Lung (tissue), 16 donors: Measurements from ENCODE around the gene TPCN2. TPM values are rescaled to one million over a fixed set of nuclear protein-coding genes. Genes with fewer than 3 reads are reported as not detected.
"Not testable (repeated sequence)": the region's sequence is repeated elsewhere in the genome, so short reads cannot be mapped to it uniquely, and the experiment has no call there.

Experiments used
- ATAC-seq: fragments of 200-7000 bp; cut with Tn5 transposase; one replicate; pipeline ENCODE4 v1.9.1; 2020; ENCODE audit warnings: moderate number of reproducible peaks; ENCODE audit not compliant: insufficient read depth, low FRiP score
- DNase-seq, 3 donors: peaks; one replicate each; pipeline ENCODE4 v3.0.0-alpha.2; 2013 to 2017
- H3K27ac ChIP-seq, 2 donors: one replicate each; pipeline ENCODE4 v1.5.1; 2013; ENCODE audit warnings: mild to moderate bottlenecking in 2 of 2, moderate library complexity in 2 of 2, control low read depth in 1 of 2, inconsistent platforms in 1 of 2, low read depth in 1 of 2, low read length in 1 of 2
- H3K27me3 ChIP-seq, 3 donors: one replicate each; pipeline ENCODE4 v1.5.1; 2013; ENCODE audit warnings: low read length in 2 of 3; ENCODE audit not compliant: control insufficient read depth in 3 of 3, insufficient read depth in 3 of 3
- H3K36me3 ChIP-seq, 4 donors: one replicate each; pipeline ENCODE4 v1.5.1; 2013; ENCODE audit warnings: low read length in 4 of 4, mild to moderate bottlenecking in 1 of 4, moderate library complexity in 1 of 4; ENCODE audit not compliant: control insufficient read depth in 4 of 4, insufficient read depth in 4 of 4
- H3K4me1 ChIP-seq, 5 donors: one replicate each; pipeline ENCODE4 v1.5.1; 2013; ENCODE audit warnings: low read length in 5 of 5, mild to moderate bottlenecking in 2 of 5, moderate library complexity in 1 of 5; ENCODE audit not compliant: control insufficient read depth in 5 of 5, insufficient read depth in 5 of 5
- H3K4me3 ChIP-seq: one replicate; pipeline ENCODE4 v1.5.1; 2013; ENCODE audit warnings: mild to moderate bottlenecking, control low read depth, moderate library complexity
- H3K9ac ChIP-seq, 2 donors: one replicate each; pipeline ENCODE4 v1.5.1; 2013; ENCODE audit warnings: low read length in 2 of 2, control low read depth in 1 of 2; ENCODE audit not compliant: insufficient read depth in 1 of 2
- H3K9me3 ChIP-seq, 4 donors: one replicate each; pipeline ENCODE4 v1.5.1; 2013; ENCODE audit warnings: low read length in 3 of 4, mild to moderate bottlenecking in 1 of 4, moderate library complexity in 1 of 4; ENCODE audit not compliant: control insufficient read depth in 4 of 4, insufficient read depth in 3 of 4
- CTCF ChIP-seq: IDR thresholded peaks from 2 replicates; pipeline ENCODE4 v1.5.1; 2012; ENCODE audit warnings: mild to moderate bottlenecking; ENCODE audit errors: control extremely low read depth, extremely low read depth
- WGBS, 2 donors: extraction: QIAGEN DNeasy Blood & Tissue Kit; methylation state at CpG; one replicate each; pipeline ENCODE4 v1.1.7; 2013; 5-methylcytosine and 5-hydroxymethylcytosine counted together
- long read RNA-seq, 5 donors: transcript quantifications; one replicate each; lab custom pipeline, GENCODE V29; 2026
- polyA plus RNA-seq, 2 donors: library from polyadenylated mRNA; stranded (reverse); fragments of 200-250 nt; gene quantifications; one replicate each; pipeline ENCODE4 v1.2.1, GENCODE V29; 2013
- total RNA-seq, 2 donors: library from RNA; depleted of rRNA in 1 of 2; stranded (reverse); fragments of >200 nt in 1 of 2; gene quantifications; one replicate each; pipeline ENCODE4 v1.2.1, GENCODE V29; 2014 to 2021
- donor health status: control.
- donor health status: control.
- donor health status: Bipolar disorder and iron deficiency.
- donor health status: healthy.
- donor health status: DM: yes; HTN: yes; CAD: no.

TPCN2 gene
- total RNA-seq (10 to 100 TPM; 16.8 to 25.0 TPM), polyA plus RNA-seq (10 to 100 TPM; 10.0 to 12.3 TPM)
- long read RNA-seq, donor 1, partial matches to known transcripts = 0 of 1 reads
- long read RNA-seq, donor 1, other reads (novel, unspliced or antisense) = 0 of 1 reads
- long read RNA-seq, donor 2 = 0 reads
- long read RNA-seq, donor 3 = 0 reads
- long read RNA-seq, donor 4 = 0 reads
- long read RNA-seq, donor 5 = 0 reads

- H3K36me3 ChIP-seq = no peaks in the 10 kb centered on the region
- H3K27me3 ChIP-seq = no peaks in the 10 kb centered on the region
- H3K27ac ChIP-seq = peak within 1 kb of the TSS; percentile 71
- ATAC-seq = peak; percentile 96
- peak; percentile 98 for DNase-seq
- TF ChIP-seq CTCF = no peak
- H3K4me3 ChIP-seq = peak within 1 kb of the TSS; percentile 83
- no peaks in the 10 kb centered on the region for H3K9me3 ChIP-seq
- WGBS, 2 donors = 1% methylated on average over 68 to 76 of the region's 76 CpGs
- peak within 1 kb of the TSS; percentile 53 to 61 for H3K9ac ChIP-seq
- H3K4me1 ChIP-seq = peaks cover 0 to 28% (median 4%) of the 10 kb centered on the region in 5 donors
These were observed at the start of gene TPCN2 for GRCh38 chr11:69048694-69049489. Gene TPCN2 (plus strand): TSS chr11:69048932. CDS start chr11:69048998, 66 bp downstream.

GRCh38 chr11:68999093-68999747, 49.5 kb upstream of the TPCN2 start:
- Histone ChIP-seq H3K27ac (no peak overlapping the region), H3K9ac (no peak overlapping the region), H3K36me3 (no peaks in the 10 kb centered on the region), H3K4me3 (no peak overlapping the region), H3K4me1 (peaks cover 0 to 19% (median 4%) of the 10 kb centered on the region in 5 donors), H3K9me3 (no peaks in the 10 kb centered on the region), H3K27me3 (no peaks in the 10 kb centered on the region)
- TF ChIP-seq CTCF = no peak
- no peak for DNase-seq
- WGBS, 2 donors = 87 to 91% methylated on average over 8 of the region's 8 CpGs
- ATAC-seq = no peak

GRCh38 chr11:68999748-69000355, 48.9 kb upstream of the TPCN2 start:
- Histone ChIP-seq H3K4me1 (peaks cover 0 to 19% (median 4%) of the 10 kb centered on the region in 5 donors), H3K27ac (peak overlapping the region in 1 of 2 donors; percentile 30)
- not testable (repeated sequence) for ATAC-seq, H3K4me3 ChIP-seq, H3K9ac ChIP-seq, H3K9me3 ChIP-seq, DNase-seq, H3K27me3 ChIP-seq, H3K36me3 ChIP-seq
- 89 to 94% methylated on average over 12 of the region's 12 CpGs for WGBS, 2 donors
